HEK293 (cell line): ENCODE results near the gene MCAT.

Experiments
- GLI4 ChIP-seq: fragments of 450-650 bp; formaldehyde crosslinking; IDR thresholded peaks from 2 replicates; pipeline ENCODE4 v1.5.1; 2016; ENCODE audit warnings: missing biosample characterization, missing genetic modification characterization
- MYNN ChIP-seq: fragments of 450-650 bp; formaldehyde crosslinking; IDR thresholded peaks from 2 replicates; pipeline ENCODE4 v1.5.1; 2016; ENCODE audit warnings: missing biosample characterization, missing genetic modification characterization, borderline replicate concordance
- RBAK ChIP-seq: fragments of 450-650 bp; formaldehyde crosslinking; IDR thresholded peaks from 2 replicates; pipeline ENCODE4 v1.5.1; 2016; ENCODE audit warnings: missing biosample characterization, missing genetic modification characterization
- ZNF626 ChIP-seq: fragments of 450-650 bp; sonication (Bioruptor Pico); formaldehyde crosslinking; IDR thresholded peaks from 2 replicates; pipeline ENCODE4 v1.5.1; 2018; ENCODE audit warnings: missing biosample characterization, missing genetic modification characterization, inconsistent platforms
- ZNF677 ChIP-seq: fragments of 450-650 bp; IDR thresholded peaks from 2 replicates; pipeline ENCODE4 v1.5.0; 2018; ENCODE audit warnings: missing biosample characterization, mild to moderate bottlenecking, missing genetic modification characterization, moderate library complexity
- TF ChIP-seq, protein P1 (sequence below): fragments of 450-650 bp; formaldehyde crosslinking; IDR thresholded peaks from 2 replicates; pipeline ENCODE4 v1.5.1; 2016; ENCODE audit warnings: missing biosample characterization, missing genetic modification characterization
- TF ChIP-seq, protein P2 (sequence below): fragments of 450-650 bp; formaldehyde crosslinking; IDR thresholded peaks from 2 replicates; pipeline ENCODE4 v1.5.1; 2016; ENCODE audit warnings: missing biosample characterization, missing genetic modification characterization
- TF ChIP-seq, protein P3 (sequence below): fragments of 450-650 bp; formaldehyde crosslinking; IDR thresholded peaks from 2 replicates; pipeline ENCODE4 v1.5.1; 2017; ENCODE audit warnings: missing biosample characterization, missing genetic modification characterization

- TF ChIP-seq MYNN (tag by site-specific recombination) (no peak), RBAK (tag by site-specific recombination) (no peak), ZNF677 (tag by site-specific recombination) (no peak), ZNF626 (tag by site-specific recombination) (no peak), GLI4 (tag by site-specific recombination) (no peak)
- TF ChIP-seq, protein P1, sequence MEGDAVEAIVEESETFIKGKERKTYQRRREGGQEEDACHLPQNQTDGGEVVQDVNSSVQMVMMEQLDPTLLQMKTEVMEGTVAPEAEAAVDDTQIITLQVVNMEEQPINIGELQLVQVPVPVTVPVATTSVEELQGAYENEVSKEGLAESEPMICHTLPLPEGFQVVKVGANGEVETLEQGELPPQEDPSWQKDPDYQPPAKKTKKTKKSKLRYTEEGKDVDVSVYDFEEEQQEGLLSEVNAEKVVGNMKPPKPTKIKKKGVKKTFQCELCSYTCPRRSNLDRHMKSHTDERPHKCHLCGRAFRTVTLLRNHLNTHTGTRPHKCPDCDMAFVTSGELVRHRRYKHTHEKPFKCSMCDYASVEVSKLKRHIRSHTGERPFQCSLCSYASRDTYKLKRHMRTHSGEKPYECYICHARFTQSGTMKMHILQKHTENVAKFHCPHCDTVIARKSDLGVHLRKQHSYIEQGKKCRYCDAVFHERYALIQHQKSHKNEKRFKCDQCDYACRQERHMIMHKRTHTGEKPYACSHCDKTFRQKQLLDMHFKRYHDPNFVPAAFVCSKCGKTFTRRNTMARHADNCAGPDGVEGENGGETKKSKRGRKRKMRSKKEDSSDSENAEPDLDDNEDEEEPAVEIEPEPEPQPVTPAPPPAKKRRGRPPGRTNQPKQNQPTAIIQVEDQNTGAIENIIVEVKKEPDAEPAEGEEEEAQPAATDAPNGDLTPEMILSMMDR (tag by site-specific recombination), result no peak
- TF ChIP-seq, protein P2, sequence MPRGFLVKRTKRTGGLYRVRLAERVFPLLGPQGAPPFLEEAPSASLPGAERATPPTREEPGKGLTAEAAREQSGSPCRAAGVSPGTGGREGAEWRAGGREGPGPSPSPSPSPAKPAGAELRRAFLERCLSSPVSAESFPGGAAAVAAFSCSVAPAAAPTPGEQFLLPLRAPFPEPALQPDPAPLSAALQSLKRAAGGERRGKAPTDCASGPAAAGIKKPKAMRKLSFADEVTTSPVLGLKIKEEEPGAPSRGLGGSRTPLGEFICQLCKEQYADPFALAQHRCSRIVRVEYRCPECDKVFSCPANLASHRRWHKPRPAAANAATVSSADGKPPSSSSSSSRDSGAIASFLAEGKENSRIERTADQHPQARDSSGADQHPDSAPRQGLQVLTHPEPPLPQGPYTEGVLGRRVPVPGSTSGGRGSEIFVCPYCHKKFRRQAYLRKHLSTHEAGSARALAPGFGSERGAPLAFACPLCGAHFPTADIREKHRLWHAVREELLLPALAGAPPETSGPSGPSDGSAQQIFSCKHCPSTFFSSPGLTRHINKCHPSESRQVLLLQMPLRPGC (tag by site-specific recombination), result no peak
- TF ChIP-seq, protein P3, sequence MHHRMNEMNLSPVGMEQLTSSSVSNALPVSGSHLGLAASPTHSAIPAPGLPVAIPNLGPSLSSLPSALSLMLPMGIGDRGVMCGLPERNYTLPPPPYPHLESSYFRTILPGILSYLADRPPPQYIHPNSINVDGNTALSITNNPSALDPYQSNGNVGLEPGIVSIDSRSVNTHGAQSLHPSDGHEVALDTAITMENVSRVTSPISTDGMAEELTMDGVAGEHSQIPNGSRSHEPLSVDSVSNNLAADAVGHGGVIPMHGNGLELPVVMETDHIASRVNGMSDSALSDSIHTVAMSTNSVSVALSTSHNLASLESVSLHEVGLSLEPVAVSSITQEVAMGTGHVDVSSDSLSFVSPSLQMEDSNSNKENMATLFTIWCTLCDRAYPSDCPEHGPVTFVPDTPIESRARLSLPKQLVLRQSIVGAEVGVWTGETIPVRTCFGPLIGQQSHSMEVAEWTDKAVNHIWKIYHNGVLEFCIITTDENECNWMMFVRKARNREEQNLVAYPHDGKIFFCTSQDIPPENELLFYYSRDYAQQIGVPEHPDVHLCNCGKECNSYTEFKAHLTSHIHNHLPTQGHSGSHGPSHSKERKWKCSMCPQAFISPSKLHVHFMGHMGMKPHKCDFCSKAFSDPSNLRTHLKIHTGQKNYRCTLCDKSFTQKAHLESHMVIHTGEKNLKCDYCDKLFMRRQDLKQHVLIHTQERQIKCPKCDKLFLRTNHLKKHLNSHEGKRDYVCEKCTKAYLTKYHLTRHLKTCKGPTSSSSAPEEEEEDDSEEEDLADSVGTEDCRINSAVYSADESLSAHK, result no peak
Measured at GRCh38 chr22:43109511-43109910, 33.7 kb downstream of the MCAT start.
